Sigmoid colon (tissue), 7 donors: ENCODE results near the gene WIPF3. TPM values are rescaled to one million over a fixed set of nuclear protein-coding genes. Genes with fewer than 3 reads are reported as not detected.

ENCODE experiments used
- DNase-seq: peaks from one replicate; pipeline ENCODE4 v3.0.0-alpha.2; 2019
- H3K27ac ChIP-seq, 4 donors: fragments of 200-600 bp; sonication (generic); one replicate each; pipeline ENCODE4 v1.5.1; 2016 to 2019; ENCODE audit warnings: mild to moderate bottlenecking in 1 of 4
- H3K27me3 ChIP-seq, 3 donors: fragments of 200-600 bp; sonication (generic); one replicate each; pipeline ENCODE4 v1.5.1; 2019; ENCODE audit warnings: mild to moderate bottlenecking in 1 of 3
- H3K36me3 ChIP-seq, 4 donors: fragments of 200-600 bp; sonication (generic); one replicate each; pipeline ENCODE4 v1.5.1; 2016 to 2019
- H3K4me1 ChIP-seq, 4 donors: fragments of 200-600 bp; sonication (generic); one replicate each; pipeline ENCODE4 v1.5.1; 2017 to 2019
- H3K4me3 ChIP-seq, 4 donors: fragments of 200-600 bp; sonication (generic); one replicate each; pipeline ENCODE4 v1.5.1; 2017 to 2019; ENCODE audit warnings: mild to moderate bottlenecking in 2 of 4, moderate library complexity in 1 of 4
- H3K9me3 ChIP-seq, 4 donors: fragments of 200-600 bp in 3 of 4; sonication (generic) in 3 of 4; one replicate each; pipeline versions ENCODE4 v1.5.1 to v1.6.1; 2013 to 2019
- EP300 ChIP-seq, 4 donors: sonication (generic); formaldehyde crosslinking; IDR thresholded peaks; one replicate each; pipeline ENCODE4 v1.6.1; 2017; ENCODE audit warnings: antibody characterized with exemption in 4 of 4
- POLR2A ChIP-seq, 2 donors: fragments of 450-650 bp; IDR thresholded peaks; one replicate each; pipeline ENCODE4 v1.6.1; 2016; ENCODE audit warnings: antibody characterized with exemption in 2 of 2, mild to moderate bottlenecking in 2 of 2, moderate library complexity in 2 of 2
- POLR2AphosphoS5 ChIP-seq, 4 donors: sonication (generic); formaldehyde crosslinking; IDR thresholded peaks; one replicate each; pipeline ENCODE4 v1.6.1; 2017; ENCODE audit warnings: antibody characterized with exemption in 4 of 4
- WGBS, 2 donors: extraction: QIAGEN DNeasy Blood & Tissue Kit; methylation state at CpG; one replicate each; pipeline ENCODE4 v1.1.7; 2013; 5-methylcytosine and 5-hydroxymethylcytosine counted together
- intact Hi-C: fragments of 100-400 bp; cut with DNase I; formaldehyde crosslinking; loops from one replicate; pipeline ENCODE4 v1.15.1; 2023
- polyA plus RNA-seq, 3 donors: library from polyadenylated mRNA; stranded (reverse); fragments of 200-250 nt; gene quantifications; one replicate each; pipeline ENCODE4 v1.2.3, GENCODE V29; 2013
- total RNA-seq, 4 donors: library from RNA; depleted of rRNA; stranded (reverse); fragments of >200 nt; gene quantifications; one replicate each; pipeline ENCODE4 v1.1.0, GENCODE V29; 2016
- TF ChIP-seq, protein P1 (sequence below), 4 experiments: fragments of 450-650 bp in 3 of 4; fragments of 200-600 bp in 1 of 4; IDR thresholded peaks; one replicate each; pipeline ENCODE4 v1.5.1; 2016 to 2019; ENCODE audit warnings: antibody characterized with exemption in 4 of 4, mild to moderate bottlenecking in 3 of 4, moderate library complexity in 2 of 4
- donor health status: healthy with polysubstance abuse.
- donor health status: Bipolar disorder and iron deficiency.
- donor health status: healthy.

WIPF3 gene
- total and polyA plus RNA-seq, 7 donors: 0.46 to 4.7 (median 0.71) TPM

DNA sequence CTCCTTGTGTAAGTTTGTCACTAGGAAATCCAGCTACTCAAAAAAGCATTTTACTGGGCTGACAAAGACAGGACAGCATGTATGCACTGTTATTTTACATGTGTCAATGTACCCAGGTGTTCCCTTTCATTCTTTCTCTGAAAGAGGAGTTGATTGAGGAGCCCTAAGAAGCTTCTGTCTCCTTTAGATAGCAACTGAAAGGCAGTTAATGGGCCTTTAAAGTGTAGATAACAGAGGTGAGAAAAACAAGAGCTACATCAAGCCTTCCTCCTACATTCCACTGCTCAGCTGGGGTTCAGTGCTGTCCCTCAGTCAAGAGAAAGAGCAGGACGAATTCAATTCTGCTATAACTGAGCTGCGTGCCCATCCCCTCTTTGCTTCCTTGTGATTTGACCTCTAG lies 12.8 kb upstream of the WIPF3 start:
- Histone ChIP-seq H3K4me3 (no peak overlapping the region), H3K27ac (no peak overlapping the region), H3K36me3 (no peaks in the 10 kb centered on the region), H3K4me1 (peaks cover 0 to 5% (median 0%) of the 10 kb centered on the region in 4 donors), H3K9me3 (no peaks in the 10 kb centered on the region), H3K27me3 (no peaks in the 10 kb centered on the region)
- WGBS, 2 donors: 64 to 68% methylated on average over 2 of the region's 2 CpGs
- TF ChIP-seq POLR2AphosphoS5 (IDR thresholded peaks at IDR 0.05): no peak
- TF ChIP-seq, protein P1, sequence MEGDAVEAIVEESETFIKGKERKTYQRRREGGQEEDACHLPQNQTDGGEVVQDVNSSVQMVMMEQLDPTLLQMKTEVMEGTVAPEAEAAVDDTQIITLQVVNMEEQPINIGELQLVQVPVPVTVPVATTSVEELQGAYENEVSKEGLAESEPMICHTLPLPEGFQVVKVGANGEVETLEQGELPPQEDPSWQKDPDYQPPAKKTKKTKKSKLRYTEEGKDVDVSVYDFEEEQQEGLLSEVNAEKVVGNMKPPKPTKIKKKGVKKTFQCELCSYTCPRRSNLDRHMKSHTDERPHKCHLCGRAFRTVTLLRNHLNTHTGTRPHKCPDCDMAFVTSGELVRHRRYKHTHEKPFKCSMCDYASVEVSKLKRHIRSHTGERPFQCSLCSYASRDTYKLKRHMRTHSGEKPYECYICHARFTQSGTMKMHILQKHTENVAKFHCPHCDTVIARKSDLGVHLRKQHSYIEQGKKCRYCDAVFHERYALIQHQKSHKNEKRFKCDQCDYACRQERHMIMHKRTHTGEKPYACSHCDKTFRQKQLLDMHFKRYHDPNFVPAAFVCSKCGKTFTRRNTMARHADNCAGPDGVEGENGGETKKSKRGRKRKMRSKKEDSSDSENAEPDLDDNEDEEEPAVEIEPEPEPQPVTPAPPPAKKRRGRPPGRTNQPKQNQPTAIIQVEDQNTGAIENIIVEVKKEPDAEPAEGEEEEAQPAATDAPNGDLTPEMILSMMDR (IDR thresholded peaks at IDR 0.05): no peak
- no peak for TF ChIP-seq EP300 (IDR thresholded peaks at IDR 0.05)
- no peak for TF ChIP-seq POLR2A (IDR thresholded peaks at IDR 0.05)
- no peak for DNase-seq
- intact Hi-C loops: no loop called here

DNA sequence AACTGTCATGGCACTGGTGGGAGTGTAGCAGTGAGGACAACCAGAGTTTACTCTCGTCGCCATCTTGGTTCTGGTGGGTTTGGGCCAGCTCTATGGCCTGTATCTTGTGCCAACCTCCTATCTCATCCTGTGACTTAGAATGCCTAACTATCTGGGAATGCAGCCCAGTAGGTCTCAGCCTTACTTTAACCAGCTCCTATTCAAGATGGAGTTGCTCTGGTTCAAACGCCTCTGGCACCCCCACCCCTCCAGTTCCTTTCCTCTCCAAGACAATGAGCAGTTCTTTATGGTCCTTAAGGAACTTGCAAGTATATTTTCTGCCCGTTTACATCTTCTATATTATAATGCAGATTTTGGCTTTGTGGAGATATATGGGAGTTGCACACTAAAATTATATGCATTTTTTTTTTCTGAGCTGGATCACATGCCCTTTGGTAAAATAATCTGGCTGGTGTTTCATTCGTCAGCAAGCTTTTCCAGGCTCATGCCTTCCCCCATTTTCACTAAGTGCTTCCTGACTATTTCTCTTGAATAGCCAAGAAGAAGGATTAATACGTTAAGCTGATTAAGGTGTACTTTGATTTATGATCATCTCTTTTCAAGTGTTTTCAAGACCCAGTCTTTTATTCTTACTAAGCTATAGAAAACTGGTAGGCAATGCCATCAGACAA lies 11.2 kb upstream of the WIPF3 start:
- H3K27me3 ChIP-seq: no peaks in the 10 kb centered on the region
- no peaks in the 10 kb centered on the region for H3K36me3 ChIP-seq
- intact Hi-C loops: no loop called here
- H3K27ac ChIP-seq: no peak overlapping the region
- no peaks in the 10 kb centered on the region for H3K9me3 ChIP-seq
- DNase-seq: no peak
- H3K4me3 ChIP-seq: no peak overlapping the region
- 85 to 90% methylated on average over 6 of the region's 6 CpGs for WGBS, 2 donors
- TF ChIP-seq POLR2A (IDR thresholded peaks at IDR 0.05): no peak
- TF ChIP-seq EP300 (IDR thresholded peaks at IDR 0.05): no peak
- TF ChIP-seq, protein P1 (IDR thresholded peaks at IDR 0.05): no peak
- no peak for TF ChIP-seq POLR2AphosphoS5 (IDR thresholded peaks at IDR 0.05)
- peaks cover 0 to 5% (median 0%) of the 10 kb centered on the region in 4 donors for H3K4me1 ChIP-seq

DNA sequence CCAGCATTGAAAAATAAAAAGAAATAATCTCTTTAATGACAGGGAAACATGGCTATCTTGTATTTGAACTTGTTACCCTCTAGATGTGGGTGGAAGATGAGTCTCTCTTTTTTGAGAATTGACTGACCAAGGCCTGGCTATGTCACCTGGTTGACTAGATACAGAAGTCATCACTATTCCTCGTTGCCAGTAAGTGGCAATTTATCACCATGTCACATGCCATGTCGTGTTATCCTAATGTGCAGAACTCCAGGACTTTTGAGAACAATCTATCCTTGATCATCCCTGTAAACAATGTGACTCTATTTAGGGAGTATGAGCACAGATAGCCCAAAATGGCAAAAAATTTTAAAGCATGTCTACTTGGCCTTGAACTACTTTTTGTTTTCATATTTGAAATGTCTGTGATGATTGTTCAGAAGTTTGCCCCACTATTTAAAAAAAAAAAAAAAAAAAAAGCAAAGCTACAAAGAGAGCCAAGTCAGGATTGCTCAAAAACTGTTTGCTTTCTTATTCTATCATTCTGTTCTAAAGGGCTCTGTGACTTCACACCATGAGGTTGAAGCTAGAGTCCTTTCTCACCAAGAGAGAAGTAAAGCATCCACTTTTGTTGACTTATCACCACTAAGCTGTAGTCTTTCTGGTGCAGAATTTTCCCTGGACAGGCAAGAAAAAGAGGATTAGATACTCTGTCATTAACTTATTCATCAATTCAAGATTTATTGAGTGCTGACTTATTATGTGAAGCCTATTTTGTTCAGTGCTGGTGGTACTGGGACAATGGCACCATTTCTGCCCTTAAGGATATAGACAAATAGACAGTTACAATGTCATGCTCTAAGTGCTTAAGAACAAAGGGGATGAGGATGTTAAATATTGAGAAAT lies 10.4 kb upstream of the WIPF3 start:
- DNase-seq: no peak
- Histone ChIP-seq H3K27me3 (no peaks in the 10 kb centered on the region), H3K27ac (no peak overlapping the region), H3K4me1 (peaks cover 0 to 5% (median 0%) of the 10 kb centered on the region in 4 donors), H3K4me3 (no peak overlapping the region), H3K36me3 (no peaks in the 10 kb centered on the region), H3K9me3 (no peaks in the 10 kb centered on the region)
- 65 to 66% methylated on average over 2 of the region's 2 CpGs for WGBS, 2 donors
- no peak for TF ChIP-seq POLR2AphosphoS5 (IDR thresholded peaks at IDR 0.05)
- TF ChIP-seq EP300 (IDR thresholded peaks at IDR 0.05): no peak
- TF ChIP-seq, protein P1 (IDR thresholded peaks at IDR 0.05): no peak
- no peak for TF ChIP-seq POLR2A (IDR thresholded peaks at IDR 0.05)
- intact Hi-C loops: no loop called here

DNA sequence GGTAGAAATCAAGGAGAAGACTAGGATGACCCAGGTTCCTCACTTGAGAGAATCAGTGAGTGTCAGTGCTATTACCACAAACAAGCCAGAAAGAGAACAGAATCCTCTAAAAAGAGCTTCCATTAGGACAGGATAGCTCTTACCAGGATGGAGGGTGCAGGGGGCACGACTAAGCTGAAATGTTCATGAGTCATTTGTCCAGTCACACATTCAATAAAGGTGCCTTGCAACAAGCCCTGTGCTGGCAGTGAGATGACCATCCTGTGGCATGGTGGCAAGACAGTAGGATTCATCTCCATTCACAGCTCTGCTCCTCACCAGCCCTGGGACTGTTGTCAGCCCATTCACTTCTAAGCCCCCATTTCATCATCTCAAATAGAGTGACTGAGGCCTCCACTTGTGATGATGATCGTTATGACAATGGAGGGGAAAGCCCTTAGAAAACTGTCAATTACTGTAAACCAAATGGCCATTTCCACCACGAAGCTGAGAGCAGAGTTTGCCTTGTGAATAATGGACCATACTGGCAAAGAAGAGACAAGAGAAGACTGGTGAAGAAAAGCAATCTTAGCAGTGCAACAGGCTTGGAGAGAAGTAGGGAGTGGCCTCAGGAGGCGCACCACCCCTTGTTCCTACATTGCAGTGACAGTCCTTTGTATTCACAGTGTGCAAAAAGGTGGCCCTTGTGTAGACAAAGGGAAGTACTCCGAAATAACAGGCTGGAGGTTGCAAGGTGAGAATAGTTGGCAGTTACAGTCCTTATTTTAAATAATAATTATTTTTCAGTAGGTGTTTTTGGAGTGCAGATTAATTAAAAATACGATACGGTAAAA lies 9.0 kb upstream of the WIPF3 start:
- intact Hi-C loops: no loop called here
- Histone ChIP-seq H3K9me3 (no peaks in the 10 kb centered on the region), H3K27ac (no peak overlapping the region), H3K4me3 (no peak overlapping the region), H3K4me1 (peaks cover 0 to 5% (median 0%) of the 10 kb centered on the region in 4 donors), H3K36me3 (no peaks in the 10 kb centered on the region), H3K27me3 (no peaks in the 10 kb centered on the region)
- WGBS, 2 donors: 60 to 81% methylated on average over 7 of the region's 7 CpGs
- DNase-seq: no peak
- TF ChIP-seq, protein P1 (IDR thresholded peaks at IDR 0.05): no peak
- TF ChIP-seq EP300 (IDR thresholded peaks at IDR 0.05): no peak
- TF ChIP-seq POLR2AphosphoS5 (IDR thresholded peaks at IDR 0.05): no peak
- no peak for TF ChIP-seq POLR2A (IDR thresholded peaks at IDR 0.05)
